IMR-90 (cell line): ENCODE results near the gene CASTOR2. TPM values are rescaled to one million over a fixed set of nuclear protein-coding genes. Genes with fewer than 3 reads are reported as not detected.
A peak's percentile ranks its signal among the peaks of the same experiment; 100 is the strongest.
"Not testable (repeated sequence)": the region's sequence is repeated elsewhere in the genome, so short reads cannot be mapped to it uniquely, and the experiment has no call there.

Source experiments
- ATAC-seq: fragments of 200-7000 bp; cut with Tn5 transposase; 2 replicates; pipeline ENCODE4 v1.9.1; 2020; ENCODE audit warnings: low read depth, mild to moderate bottlenecking, moderate library complexity
- BruUV-seq: library from RNA; stranded (reverse); fragments of 400-500 nt; replicated peaks from 2 replicates; lab custom pipeline; 2021; lab: Mats Ljungman, UMichigan
- CTCF ChIA-PET: fragments of 300-600 bp; formaldehyde crosslinking; extraction: SDS; loops from one replicate; lab custom pipeline; 2021; ENCODE audit warnings: antibody characterized with exemption; lab: Yijun Ruan, JAX
- POLR2A ChIA-PET: fragments of 300-600 bp; sonication (Branson Sonifier 250); formaldehyde crosslinking; loops from one replicate; lab custom pipeline; 2022; ENCODE audit warnings: antibody characterized with exemption; ENCODE audit not compliant: unreplicated experiment; lab: Charles Lee
- DNase-seq: peaks from one replicate; pipeline ENCODE4 v3.0.0; 2013
- H2AFZ ChIP-seq: replicated peaks from 2 replicates; pipeline ENCODE3; 2013; ENCODE audit warnings: low read length, mild to moderate bottlenecking; ENCODE audit not compliant: poor library complexity
- H2AK5ac ChIP-seq: 2 replicates; pipeline ENCODE4 v1.6.1; 2013; ENCODE audit warnings: low read depth, low read length, inconsistent platforms
- H2AK9ac ChIP-seq: replicated peaks from 2 replicates; pipeline ENCODE3; 2013; ENCODE audit warnings: mild to moderate bottlenecking, low read depth, low read length, moderate library complexity; ENCODE audit not compliant: poor library complexity
- H2BK120ac ChIP-seq: 2 replicates; pipeline ENCODE4 v1.6.1; 2013; ENCODE audit warnings: low read depth, low read length, inconsistent platforms
- H2BK15ac ChIP-seq: 3 replicates; pipeline ENCODE4 v1.6.1; 2013; ENCODE audit warnings: low read depth, low read length, inconsistent platforms
- H2BK20ac ChIP-seq: 2 replicates; pipeline ENCODE4 v1.6.1; 2013; ENCODE audit warnings: low read depth, mild to moderate bottlenecking, inconsistent platforms, low read length, moderate library complexity
- H2BK5ac ChIP-seq: 2 replicates; pipeline ENCODE4 v1.6.1; 2013; ENCODE audit warnings: mild to moderate bottlenecking, low read depth, low read length, inconsistent platforms; ENCODE audit not compliant: poor library complexity, severe bottlenecking
- H3K14ac ChIP-seq: replicated peaks from 2 replicates; pipeline ENCODE4 v1.6.1; 2013; ENCODE audit warnings: low read depth, low read length, inconsistent platforms
- H3K18ac ChIP-seq: 2 replicates; pipeline ENCODE4 v1.6.1; 2013; ENCODE audit warnings: low read depth, low read length, control low read depth
- H3K23ac ChIP-seq: 2 replicates; pipeline ENCODE4 v1.6.1; 2013; ENCODE audit warnings: low read depth, low read length, inconsistent platforms
- H3K27ac ChIP-seq: 2 replicates; pipeline ENCODE4 v1.5.1; 2013; ENCODE audit warnings: mild to moderate bottlenecking, control low read depth, low read length; ENCODE audit not compliant: insufficient read depth
- H3K27me3 ChIP-seq: 2 replicates; pipeline ENCODE4 v1.6.1; 2013; ENCODE audit warnings: low read length; ENCODE audit not compliant: control insufficient read depth, insufficient read depth
- H3K36me3 ChIP-seq: 2 replicates; pipeline ENCODE4 v1.6.1; 2013; ENCODE audit warnings: low read length, mixed read lengths; ENCODE audit not compliant: control insufficient read depth, insufficient read depth
- H3K4ac ChIP-seq: 2 replicates; pipeline ENCODE4 v1.6.1; 2013; ENCODE audit warnings: low read depth, low read length, inconsistent platforms
- H3K4me1 ChIP-seq: 2 replicates; pipeline ENCODE4 v1.6.1; 2013; ENCODE audit warnings: low read length, mixed read lengths; ENCODE audit not compliant: control insufficient read depth, insufficient read depth
- H3K4me2 ChIP-seq: 2 replicates; pipeline ENCODE4 v1.6.1; 2013; ENCODE audit warnings: low read depth, mild to moderate bottlenecking, control low read depth, low read length, moderate library complexity
- H3K4me3 ChIP-seq: 2 replicates; pipeline ENCODE4 v1.5.1; 2013; ENCODE audit warnings: low read depth, mild to moderate bottlenecking, control low read depth, low read length, moderate library complexity; ENCODE audit not compliant: insufficient read depth
- H3K56ac ChIP-seq: 2 replicates; pipeline ENCODE4 v1.6.1; 2013; ENCODE audit warnings: low read length, inconsistent platforms; ENCODE audit not compliant: insufficient read depth; ENCODE audit errors: extremely low read depth
- H3K79me1 ChIP-seq, 2 experiments: 2 replicates each; pipeline ENCODE4 v1.6.1; 2013; ENCODE audit warnings: low read length in 2 of 2, inconsistent platforms in 1 of 2, low read depth in 1 of 2
- H3K9ac ChIP-seq: 2 replicates; pipeline ENCODE4 v1.6.1; 2013; ENCODE audit warnings: low read depth, low read length, control low read depth
- H3K9me1 ChIP-seq: 2 replicates; pipeline ENCODE4 v1.6.1; 2013; ENCODE audit warnings: low read length, inconsistent platforms; ENCODE audit not compliant: insufficient read depth
- H3K9me3 ChIP-seq: 2 replicates; pipeline ENCODE4 v1.6.1; 2013; ENCODE audit warnings: low read length; ENCODE audit not compliant: control insufficient read depth, insufficient read depth
- H4K20me1 ChIP-seq: 2 replicates; pipeline ENCODE4 v1.6.1; 2013; ENCODE audit warnings: low read length, inconsistent platforms; ENCODE audit not compliant: insufficient read depth
- H4K5ac ChIP-seq: 2 replicates; pipeline ENCODE4 v1.6.1; 2013; ENCODE audit warnings: mild to moderate bottlenecking, low read depth, low read length, control low read depth
- H4K8ac ChIP-seq, 2 experiments: 2 replicates each; pipeline ENCODE4 v1.6.1; 2013; ENCODE audit warnings: low read depth in 2 of 2, low read length in 2 of 2, control low read depth in 1 of 2, inconsistent platforms in 1 of 2
- H4K91ac ChIP-seq: 2 replicates; pipeline ENCODE4 v1.6.1; 2013; ENCODE audit warnings: low read depth, low read length, inconsistent platforms; ENCODE audit not compliant: insufficient read depth
- MAFK ChIP-seq: IDR thresholded peaks from 2 replicates; pipeline ENCODE4 v1.6.1; 2012; ENCODE audit warnings: low read depth, low read length, improper control_type of control experiment
- WGBS, 2 experiments: methylation state at CpG; one replicate each; pipeline versions ENCODE4 v1.1.5 to v1.1.7; 2013; ENCODE audit warnings: missing lambda C conversion rate in 2 of 2; ENCODE audit not compliant: insufficient read length in 1 of 2; ENCODE audit errors: extremely low coverage in 2 of 2; 5-methylcytosine and 5-hydroxymethylcytosine counted together
- dilution Hi-C: fragments of 300-500 bp; cut with HindIII; formaldehyde crosslinking; loops from one replicate; pipeline ENCODE4 v1.14.3; 2018; ENCODE audit warnings: low sequenced_read_pairs; ENCODE audit not compliant: unreplicated experiment
- in situ Hi-C: fragments of 300-500 bp; cut with MboI; formaldehyde crosslinking; loops from 3 replicates; pipeline ENCODE4 v1.14.3; 2019; ENCODE audit warnings: low sequenced_read_pairs, inconsistent platforms, mixed read lengths
- intact Hi-C: fragments of 100-400 bp; cut with micrococcal nuclease; formaldehyde crosslinking; loops from 2 replicates; pipeline ENCODE4 v1.10.0; 2022
- polyA plus RNA-seq, 3 experiments: library from polyadenylated mRNA; depleted of rRNA; stranded (reverse); fragments of >200 nt; gene quantifications; 2 replicates each; pipeline ENCODE4 v1.2.3, GENCODE V29; 2012; ENCODE audit warnings: low replicate concordance in 1 of 3
- total RNA-seq: library from RNA; depleted of rRNA; stranded (reverse); fragments of >200 nt; gene quantifications from 2 replicates; pipeline ENCODE4 v1.2.3, GENCODE V29; 2012

Gene CASTOR2
- total and polyA plus RNA-seq, 2 of the 4 experiments (the other 2 are of a cell fraction), result 5.2 to 8.0 TPM

GRCh38 chr7:74988436-74988835 lies 23.9 kb downstream of the CASTOR2 start:
- H3K4me2 ChIP-seq, H3K23ac ChIP-seq, H3K14ac ChIP-seq, H2BK120ac ChIP-seq, in situ Hi-C loops, H3K27me3 ChIP-seq, H3K9ac ChIP-seq, ATAC-seq, H2BK5ac ChIP-seq, H3K4me3 ChIP-seq, H2BK20ac ChIP-seq, POLR2A ChIA-PET, H3K9me3 ChIP-seq, intact Hi-C loops, H3K4me1 ChIP-seq, H2AK5ac ChIP-seq, H3K18ac ChIP-seq, H3K9me1 ChIP-seq, CTCF ChIA-PET, H3K4ac ChIP-seq, H3K56ac ChIP-seq, dilution Hi-C loops, H2BK15ac ChIP-seq, H3K36me3 ChIP-seq, BruUV-seq, H2AFZ ChIP-seq, H4K8ac ChIP-seq, H2AK9ac ChIP-seq, H3K79me1 ChIP-seq, H4K5ac ChIP-seq, H3K27ac ChIP-seq, H4K91ac ChIP-seq: not testable (repeated sequence)
- peak; percentile 80 for TF ChIP-seq MAFK
- 100% methylated on average over 1 of the region's 9 CpGs; no CpG with 5 or more reads in 1 of the 2 experiments for WGBS, 2 experiments
- DNase-seq, result peak; percentile 4
- peaks cover 22% of the 10 kb centered on the region; the same call in 1 of the 2 replicates for H4K20me1 ChIP-seq
